D341Med (cell line): ENCODE data around the gene CHRNB2.

Experiments used
- DNase-seq: peaks from one replicate; pipeline ENCODE4 v3.0.0; 2012; ENCODE audit warnings: low spot score

Gene CHRNB2

GRCh38 chr1:154579374-154579773 lies 11.8 kb downstream of the CHRNB2 start:
- DNase-seq, result no peak

GRCh38 chr1:154581766-154582165 lies 14.2 kb downstream of the CHRNB2 start:
- no peak for DNase-seq

GRCh38 chr1:154582885-154583284 lies 15.3 kb downstream of the CHRNB2 start:
- DNase-seq, result no peak

- no peak for DNase-seq
Observed at GRCh38 chr1:154583773-154584172, 16.2 kb downstream of the CHRNB2 start.

- DNase-seq, result no peak
Observed at GRCh38 chr1:154584267-154584994, 16.9 kb downstream of the CHRNB2 start.

- DNase-seq, result no peak
Observed at GRCh38 chr1:154586231-154586630, 18.7 kb downstream of the CHRNB2 start.

GRCh38 chr1:154586641-154587040 lies 19.1 kb downstream of the CHRNB2 start:
- DNase-seq, result no peak

- DNase-seq, result no peak
Observed at GRCh38 chr1:154589780-154590179, 22.2 kb downstream of the CHRNB2 start.

- DNase-seq, result no peak
Observed at GRCh38 chr1:154590756-154591155, 23.2 kb downstream of the CHRNB2 start.

GRCh38 chr1:154591206-154591605 lies 23.6 kb downstream of the CHRNB2 start:
- DNase-seq, result no peak

- DNase-seq, result no peak
Observed at GRCh38 chr1:154593390-154593789, 25.8 kb downstream of the CHRNB2 start.

GRCh38 chr1:154594811-154595210 lies 27.2 kb downstream of the CHRNB2 start:
- no peak for DNase-seq

- no peak for DNase-seq
Observed at GRCh38 chr1:154595621-154596020, 28.0 kb downstream of the CHRNB2 start.

- DNase-seq, result no peak
Observed at GRCh38 chr1:154598871-154599635, 31.5 kb downstream of the CHRNB2 start.

- peak; percentile 53 for DNase-seq
Observed at GRCh38 chr1:154599658-154600057, 32.1 kb downstream of the CHRNB2 start.

- no peak for DNase-seq
Observed at GRCh38 chr1:154603317-154603716, 35.7 kb downstream of the CHRNB2 start.

- DNase-seq, result no peak
Observed at GRCh38 chr1:154605534-154605933, 38.0 kb downstream of the CHRNB2 start.

- DNase-seq, result peak; percentile 53
Observed at GRCh38 chr1:154607106-154607608, 39.6 kb downstream of the CHRNB2 start.

- peak; percentile 87 for DNase-seq
Observed at GRCh38 chr1:154607609-154608396, 40.2 kb downstream of the CHRNB2 start, which contains the start of gene ADAR. TSS of gene ADAR (minus strand) at chr1:154608186. CDS start at chr1:154608006, 180 bp downstream.

- peak; percentile 74 for DNase-seq
Observed at GRCh38 chr1:154608397-154609270, 41.1 kb downstream of the CHRNB2 start.
